Suprapubic skin (tissue), 3 donors: Measurements from ENCODE around the gene PSMG4.

Experiments used
- CTCF ChIP-seq, 2 donors: fragments of 200-600 bp in 1 of 2; fragments of 450-650 bp in 1 of 2; sonication (generic) in 1 of 2; IDR thresholded peaks; one replicate each; pipeline ENCODE4 v1.5.1; 2016 to 2019; ENCODE audit warnings: antibody characterized with exemption in 2 of 2, mild to moderate bottlenecking in 1 of 2, moderate library complexity in 1 of 2
- POLR2A ChIP-seq, 2 donors: fragments of 450-650 bp; IDR thresholded peaks; one replicate each; pipeline ENCODE4 v1.6.1; 2017; ENCODE audit warnings: antibody characterized with exemption in 2 of 2, mild to moderate bottlenecking in 2 of 2, moderate library complexity in 2 of 2

GRCh38 chr6:3252369-3252768, 6.4 kb upstream of the PSMG4 start:
- no peak for TF ChIP-seq POLR2A (IDR thresholded peaks at IDR 0.05)
- no peak for TF ChIP-seq CTCF (IDR thresholded peaks at IDR 0.05)
